ENCODE data around the gene C15orf39.
"Not testable (repeated sequence)": the region's sequence is repeated elsewhere in the genome, so short reads cannot be mapped to it uniquely, and the experiment has no call there.

Gene C15orf39

DNA sequence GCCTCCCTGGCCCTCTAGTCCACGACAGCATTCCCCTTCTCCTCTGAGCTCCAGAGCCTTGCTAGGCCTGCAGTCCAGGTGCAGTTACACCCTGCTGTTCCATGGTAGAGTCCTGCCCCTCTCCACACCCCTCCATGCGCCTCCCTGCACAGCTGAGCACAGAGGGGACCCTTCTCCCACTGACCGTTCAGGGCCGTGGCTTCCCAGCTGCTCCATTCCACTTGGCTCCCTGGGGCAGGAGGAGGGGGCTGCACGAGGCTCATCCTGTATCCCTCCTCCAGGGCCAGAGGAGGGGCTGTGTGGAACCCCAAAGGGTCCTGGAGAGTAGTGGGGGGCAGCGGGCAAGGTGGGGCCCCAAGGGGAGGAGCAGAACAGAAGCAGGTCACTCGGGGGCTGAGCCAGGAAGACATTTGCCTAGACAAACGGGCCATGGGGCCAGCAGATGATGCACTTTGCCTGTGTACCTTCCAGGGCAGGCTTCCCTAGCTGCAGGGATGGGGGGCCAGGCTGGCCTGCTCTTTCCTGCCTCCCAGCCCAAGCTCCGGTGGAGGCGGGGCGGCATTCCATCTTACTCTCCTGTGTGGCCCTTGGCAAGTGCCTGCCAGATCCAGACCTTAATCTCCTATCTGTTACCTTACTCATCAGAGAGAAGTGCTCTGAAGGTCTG is 35.8 kb downstream of the C15orf39 start:
- TF ChIP-seq, protein P1, sequence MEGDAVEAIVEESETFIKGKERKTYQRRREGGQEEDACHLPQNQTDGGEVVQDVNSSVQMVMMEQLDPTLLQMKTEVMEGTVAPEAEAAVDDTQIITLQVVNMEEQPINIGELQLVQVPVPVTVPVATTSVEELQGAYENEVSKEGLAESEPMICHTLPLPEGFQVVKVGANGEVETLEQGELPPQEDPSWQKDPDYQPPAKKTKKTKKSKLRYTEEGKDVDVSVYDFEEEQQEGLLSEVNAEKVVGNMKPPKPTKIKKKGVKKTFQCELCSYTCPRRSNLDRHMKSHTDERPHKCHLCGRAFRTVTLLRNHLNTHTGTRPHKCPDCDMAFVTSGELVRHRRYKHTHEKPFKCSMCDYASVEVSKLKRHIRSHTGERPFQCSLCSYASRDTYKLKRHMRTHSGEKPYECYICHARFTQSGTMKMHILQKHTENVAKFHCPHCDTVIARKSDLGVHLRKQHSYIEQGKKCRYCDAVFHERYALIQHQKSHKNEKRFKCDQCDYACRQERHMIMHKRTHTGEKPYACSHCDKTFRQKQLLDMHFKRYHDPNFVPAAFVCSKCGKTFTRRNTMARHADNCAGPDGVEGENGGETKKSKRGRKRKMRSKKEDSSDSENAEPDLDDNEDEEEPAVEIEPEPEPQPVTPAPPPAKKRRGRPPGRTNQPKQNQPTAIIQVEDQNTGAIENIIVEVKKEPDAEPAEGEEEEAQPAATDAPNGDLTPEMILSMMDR (IDR thresholded peaks at IDR 0.05) = no peak

DNA sequence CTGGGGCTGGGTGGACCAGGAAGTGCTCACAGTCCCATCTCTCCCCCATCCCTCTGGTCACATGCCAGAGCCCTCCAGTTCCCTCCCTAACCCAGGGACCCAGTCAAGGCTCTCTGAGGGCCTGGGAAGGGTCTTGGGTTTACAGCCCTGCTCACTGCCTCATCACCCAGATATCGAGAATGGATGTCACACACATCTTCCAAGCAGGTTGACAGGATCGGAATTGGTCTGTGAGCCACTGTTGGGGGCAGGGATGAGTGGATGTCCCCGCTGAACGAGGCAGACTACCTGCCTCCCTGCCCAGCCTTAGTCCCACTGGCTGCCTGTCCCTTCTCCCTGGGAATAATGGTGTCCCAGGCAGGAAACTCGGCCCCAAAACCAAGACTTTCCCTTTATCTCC is 36.5 kb downstream of the C15orf39 start:
- TF ChIP-seq, protein P1 (IDR thresholded peaks at IDR 0.05) = no peak

DNA sequence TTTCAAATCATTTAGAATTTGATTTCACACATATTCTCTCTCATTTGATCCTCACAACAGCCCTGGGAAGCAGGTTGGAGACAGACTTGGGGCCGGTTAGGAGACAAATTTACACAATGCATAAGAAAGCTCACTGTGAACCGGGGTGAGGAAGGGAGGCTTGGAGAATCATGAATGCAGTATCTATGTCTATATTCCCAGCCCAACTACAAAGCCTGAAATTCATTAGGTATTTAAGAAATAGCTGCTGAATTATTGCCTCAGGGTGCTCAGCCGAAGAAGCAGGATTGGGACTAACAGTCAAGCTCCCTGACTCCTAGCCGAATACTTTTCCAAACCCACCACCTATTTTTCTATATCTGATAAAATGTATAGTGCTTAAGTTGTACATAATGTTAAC is 48.0 kb downstream of the C15orf39 start:
- TF ChIP-seq, protein P1 (IDR thresholded peaks at IDR 0.05) = no peak

DNA sequence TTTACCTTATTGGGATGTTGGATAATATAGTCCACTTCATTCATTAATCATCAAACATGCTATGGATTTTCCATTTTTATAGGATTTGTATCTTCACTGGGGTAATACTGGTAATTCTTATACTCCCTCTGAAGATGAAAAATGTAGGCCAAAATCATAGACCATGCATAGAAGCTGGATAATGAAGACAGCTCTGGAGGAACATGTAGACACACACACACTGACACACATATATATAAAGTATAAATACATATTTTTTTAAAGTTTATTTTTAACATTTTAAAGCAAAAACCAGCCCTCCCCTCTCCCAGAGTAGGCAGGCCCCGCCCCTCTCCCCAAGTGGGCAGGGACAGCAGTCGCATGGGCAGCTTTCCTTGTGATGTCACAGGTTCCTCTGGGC is 56.4 kb downstream of the C15orf39 start, which contains the start of gene GOLGA6C:
Gene GOLGA6C, plus strand, starts transcription at position 301 of the 400 bp plus-strand sequence. CDS start 265 bp downstream, outside the sequence.
- TF ChIP-seq, protein P1 (IDR thresholded peaks at IDR 0.05) = not testable (repeated sequence)
